ENCODE results near the gene ISCA1.

Gene ISCA1

DNA sequence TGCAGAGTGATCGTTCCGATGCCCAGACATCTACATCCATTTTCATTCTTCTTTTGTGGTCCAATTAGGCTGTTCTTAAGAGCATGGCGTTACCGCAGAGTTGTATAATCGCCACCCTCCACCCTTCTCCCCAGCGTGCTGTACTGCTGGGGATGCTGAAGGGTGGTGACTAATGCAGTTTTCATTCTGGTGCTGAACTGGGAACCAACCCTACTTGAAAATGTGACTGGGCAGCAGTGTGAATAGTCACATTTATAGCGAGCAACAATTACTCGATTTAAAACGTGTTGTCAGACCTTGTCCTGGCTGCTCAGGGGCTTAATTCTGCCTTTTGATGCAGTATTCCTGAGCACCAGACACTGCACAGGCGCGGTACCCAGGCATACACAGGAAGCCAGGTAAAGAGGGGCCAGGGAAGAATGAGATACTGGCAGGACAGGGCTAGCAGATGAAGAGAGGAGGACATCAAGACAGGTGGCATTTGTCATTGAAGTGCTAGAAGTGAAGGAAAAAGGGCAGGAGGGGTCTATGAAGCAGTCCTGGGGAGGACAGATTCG, 719 bp upstream of the ISCA1 start:
- no peak for DNase-seq

- no peak for DNase-seq
Measured at GRCh38 chr9:86281593-86282076, 703 bp downstream of the ISCA1 start.

GRCh38 chr9:86280580-86280979, 1.8 kb downstream of the ISCA1 start:
- no peak for DNase-seq

DNA sequence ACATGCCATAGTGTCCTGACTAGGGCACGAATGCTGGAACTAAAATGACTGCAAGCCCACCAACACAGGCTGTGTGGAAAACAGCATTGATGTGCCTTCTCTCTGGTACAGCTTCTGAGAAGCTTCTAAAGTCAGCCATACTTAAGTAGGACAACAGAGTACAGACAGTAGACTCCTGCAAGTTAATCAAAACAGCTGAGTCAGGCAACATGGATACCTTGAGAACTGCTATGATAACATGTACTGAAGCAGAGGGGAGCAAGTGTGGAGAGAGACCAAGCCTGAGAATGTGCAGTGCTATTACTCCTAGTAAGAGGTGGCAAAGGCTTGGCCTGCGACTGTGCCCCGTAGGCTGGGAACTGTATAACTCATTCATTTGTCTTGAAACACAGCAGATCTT, 2.5 kb downstream of the ISCA1 start:
- no peak for DNase-seq

- no peak for DNase-seq
Measured at GRCh38 chr9:86277072-86277471, 5.3 kb downstream of the ISCA1 start.

- no peak for DNase-seq
Measured at GRCh38 chr9:86275962-86276361, 6.4 kb downstream of the ISCA1 start.

DNA sequence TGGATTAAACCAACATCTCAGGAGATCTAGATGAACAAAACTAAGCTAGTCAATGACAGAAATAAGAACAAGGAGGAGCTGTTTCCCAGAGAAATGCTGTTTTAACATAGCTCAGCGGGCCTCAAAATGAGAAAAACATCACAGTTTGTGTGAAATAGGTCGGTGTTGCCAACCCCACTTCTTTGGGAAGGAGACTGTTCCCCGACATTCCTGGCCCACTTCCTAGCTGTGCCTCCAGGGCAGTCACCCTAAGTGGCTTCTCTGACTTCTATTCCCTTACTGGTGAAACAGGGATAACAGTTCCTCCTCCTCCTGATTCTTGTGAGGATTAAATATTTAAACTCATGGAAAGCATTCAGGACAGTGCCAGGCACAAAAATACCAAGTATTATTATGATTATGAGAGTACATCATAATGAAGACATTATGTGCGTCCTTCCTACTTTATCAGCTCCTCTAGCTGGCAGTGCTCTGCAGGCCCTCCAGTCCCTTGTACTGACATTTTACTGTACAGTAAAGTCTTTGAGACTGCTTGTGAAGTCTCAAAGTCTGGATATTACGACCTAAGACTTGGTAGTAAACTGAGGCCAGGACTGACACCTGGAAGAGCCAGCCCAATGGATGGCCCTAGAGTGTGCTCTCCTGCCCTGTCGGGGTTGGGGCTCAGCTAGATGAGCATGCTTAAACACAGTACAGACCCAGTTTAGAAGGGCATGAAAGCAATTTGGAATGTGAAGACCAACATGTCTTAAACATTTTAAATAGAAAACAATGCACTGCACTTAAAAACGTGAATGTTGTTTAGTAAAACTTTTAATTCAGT, 7.3 kb downstream of the ISCA1 start:
- DNase-seq: no peak

GRCh38 chr9:86272221-86272620, 10.1 kb downstream of the ISCA1 start:
- DNase-seq: no peak

DNA sequence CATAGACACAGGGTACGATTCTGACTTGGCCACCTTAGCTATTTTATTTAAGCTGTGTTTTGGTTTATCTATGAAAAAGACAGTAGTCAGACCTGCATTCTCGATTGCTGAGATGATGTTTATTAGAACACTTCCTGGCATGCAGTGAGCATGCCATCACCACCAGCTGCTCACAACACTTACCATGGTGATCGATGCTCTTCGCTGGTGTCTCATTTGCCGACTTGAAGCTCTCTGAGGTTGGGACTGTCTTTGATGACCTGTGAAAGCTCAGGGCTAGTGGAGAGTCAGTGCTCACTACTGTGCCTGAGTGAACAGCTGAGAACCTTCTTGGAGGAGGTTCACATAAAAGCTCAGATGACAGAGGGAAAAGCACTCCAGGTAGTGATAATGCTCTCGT, 18.5 kb downstream of the ISCA1 start:
- no peak for DNase-seq

GRCh38 chr9:86262492-86262891, 19.8 kb downstream of the ISCA1 start:
- DNase-seq: no peak

- no peak for DNase-seq
Measured at GRCh38 chr9:86259557-86259956, 22.8 kb downstream of the ISCA1 start, which contains the start of gene C9orf153. TSS of gene C9orf153 (minus strand) at chr9:86259657. CDS start at chr9:86229603, 30,054 bp downstream.

DNA sequence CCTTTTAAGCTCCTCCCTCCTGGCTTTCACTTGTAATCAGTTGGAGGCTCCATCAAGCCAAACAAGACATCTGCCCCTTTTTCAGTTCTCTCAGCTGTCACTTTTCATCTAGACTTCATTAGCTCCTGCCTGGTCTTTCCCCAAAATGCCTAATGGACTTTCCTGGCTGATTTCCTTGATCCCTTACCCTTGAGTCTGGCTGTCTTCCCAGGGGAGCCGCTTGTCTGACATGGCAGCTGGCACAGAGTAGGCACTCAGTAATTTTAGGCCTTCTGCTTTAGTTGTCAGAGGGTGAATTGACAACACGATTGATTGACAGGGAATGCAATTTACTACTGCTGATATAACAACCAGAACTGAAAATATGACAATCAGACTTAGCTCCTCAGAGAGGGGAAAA, 24.9 kb downstream of the ISCA1 start:
- peak; percentile 60 for DNase-seq

DNA sequence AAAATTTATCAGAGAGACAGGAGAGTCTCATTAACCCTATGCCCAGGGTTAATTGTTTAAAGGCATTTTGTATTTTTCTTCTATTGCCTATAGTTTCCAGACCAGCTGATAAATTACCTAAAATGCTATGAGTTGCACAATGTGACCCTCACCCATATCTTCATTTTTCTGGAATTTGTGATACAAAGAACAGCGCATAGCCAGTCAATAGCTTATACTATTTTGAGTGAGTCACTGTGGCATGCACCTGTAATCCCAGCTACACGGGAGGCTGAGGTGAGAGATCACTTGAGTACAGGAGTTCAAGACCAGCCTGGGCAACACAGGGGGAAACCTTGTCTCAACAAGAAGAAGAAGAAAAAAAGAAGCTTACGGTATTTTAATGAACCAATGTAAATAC, 25.7 kb downstream of the ISCA1 start:
- DNase-seq: no peak

GRCh38 chr9:86253577-86253976, 28.8 kb downstream of the ISCA1 start:
- no peak for DNase-seq

DNA sequence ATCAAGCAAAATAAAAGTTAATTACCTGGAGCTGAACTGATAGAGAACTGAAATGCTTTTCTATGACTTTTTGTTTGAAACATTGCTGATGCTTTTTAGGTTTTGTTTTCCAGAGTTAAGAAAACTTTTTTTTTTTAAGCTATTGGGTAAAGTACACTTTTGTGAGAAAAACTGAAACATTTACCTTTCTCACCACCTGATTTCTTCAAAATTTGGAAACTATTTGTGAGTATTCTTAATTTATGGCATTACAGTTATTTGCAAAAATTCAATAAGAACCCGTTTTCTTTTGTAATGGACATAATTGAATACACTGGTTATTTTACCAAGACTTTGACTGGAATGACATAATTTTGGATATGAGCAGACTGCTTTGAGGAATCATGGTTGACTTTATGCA, 29.5 kb downstream of the ISCA1 start:
- no peak for DNase-seq

- no peak for DNase-seq
Measured at GRCh38 chr9:86250123-86250522, 32.2 kb downstream of the ISCA1 start.

DNA sequence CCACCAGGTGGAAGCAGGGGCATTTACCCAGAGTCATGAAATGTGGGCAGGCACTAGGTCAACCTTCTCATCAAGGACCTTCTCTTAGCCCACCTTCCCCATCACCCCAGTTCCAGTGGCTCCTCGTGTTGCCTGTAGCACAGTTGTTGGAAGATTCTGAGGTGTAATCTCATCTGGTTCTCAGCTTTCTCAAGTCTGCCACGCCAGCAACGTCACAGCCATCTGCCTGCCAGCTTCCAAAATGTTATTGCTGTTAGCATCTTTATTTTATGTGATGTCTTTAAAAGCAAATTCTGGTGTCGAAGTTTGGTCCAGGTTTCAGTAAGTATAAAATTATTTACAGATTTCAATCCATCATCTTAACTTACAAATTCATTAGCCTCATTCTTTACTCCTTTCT, 33.6 kb downstream of the ISCA1 start:
- no peak for DNase-seq

- peak; percentile 4 for DNase-seq
Measured at GRCh38 chr9:86246752-86247161, 35.6 kb downstream of the ISCA1 start.

DNA sequence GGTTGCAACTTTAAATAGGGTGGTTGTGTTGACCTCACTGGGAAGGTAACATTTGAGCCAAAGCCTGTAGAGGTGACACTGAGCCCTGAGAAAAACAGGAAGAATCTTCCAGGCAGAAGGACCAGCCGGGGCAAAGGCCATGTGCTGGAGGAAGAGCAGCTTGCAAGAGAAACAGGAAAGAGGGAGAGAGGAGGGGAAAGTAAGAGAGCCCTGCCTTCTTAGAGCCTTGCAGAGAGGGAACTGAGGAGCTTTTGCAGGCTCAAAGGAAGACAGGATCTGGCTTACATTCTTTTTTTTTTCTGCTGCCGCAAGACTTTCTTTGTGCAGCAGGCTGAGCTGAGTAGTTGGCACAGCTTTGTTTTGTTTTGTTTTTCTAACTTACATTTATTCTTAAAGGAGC, 40.3 kb downstream of the ISCA1 start:
- DNase-seq: no peak

DNA sequence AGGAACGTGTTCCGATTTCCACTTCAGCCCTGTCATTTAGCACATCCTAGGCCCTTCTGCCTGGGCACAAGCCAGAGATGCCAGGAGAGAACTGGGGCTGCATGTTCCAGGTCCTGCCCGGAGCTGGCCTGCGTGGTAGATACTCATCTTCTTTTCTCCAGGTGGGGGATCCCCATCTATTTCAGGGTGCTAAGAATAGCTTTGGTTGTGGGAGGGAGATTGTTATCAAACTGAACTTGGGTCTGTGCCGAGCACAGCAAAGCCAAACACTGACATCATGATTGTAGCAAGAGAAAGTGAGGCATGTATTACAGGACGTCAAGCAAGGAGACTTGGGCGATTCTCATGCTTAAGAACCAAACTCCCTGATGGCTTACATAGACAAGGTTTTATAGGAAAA, 41.1 kb downstream of the ISCA1 start:
- DNase-seq: no peak

DNA sequence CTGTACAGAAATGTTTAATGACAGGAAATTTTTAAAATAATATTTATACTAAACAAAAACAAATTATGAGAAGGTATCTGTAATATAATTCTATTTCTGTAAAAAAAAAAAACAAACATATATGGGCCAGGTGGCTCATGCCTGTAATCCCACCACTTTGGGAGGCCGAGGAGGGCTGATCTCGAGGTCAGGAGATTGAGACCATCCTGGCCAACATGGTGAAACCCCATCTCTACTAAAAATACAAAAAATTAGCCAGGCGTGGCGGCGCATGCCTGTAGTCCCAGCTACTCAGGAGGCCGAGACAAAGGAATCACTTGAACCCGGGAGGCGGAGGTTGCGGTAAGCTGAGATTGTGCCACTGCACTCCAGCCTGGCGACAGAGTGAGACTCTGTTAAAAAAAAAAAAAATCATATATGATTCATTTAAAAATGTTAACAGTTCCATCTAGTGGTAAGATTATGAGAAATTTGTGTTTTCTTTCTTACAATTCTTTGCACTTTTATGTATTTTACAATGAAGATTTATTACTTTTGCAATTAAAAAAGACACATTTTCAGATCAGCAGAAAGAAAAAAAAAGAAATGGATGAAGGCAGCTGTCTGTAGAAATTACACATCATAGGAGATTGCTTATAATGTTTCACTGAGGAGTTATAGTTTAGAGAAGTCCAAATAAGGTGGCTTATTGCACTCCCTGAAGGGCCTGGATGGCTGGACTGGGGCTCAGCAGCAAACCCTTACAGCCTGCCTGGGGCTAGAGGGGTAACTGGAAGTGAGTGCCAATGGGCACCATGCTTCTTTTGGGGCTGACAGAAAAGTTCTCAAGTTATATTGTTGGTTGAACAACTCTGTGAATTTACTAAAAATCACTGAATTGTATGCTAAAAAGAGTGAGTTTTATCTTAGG, 43.2 kb downstream of the ISCA1 start:
- peak; percentile 9 for DNase-seq

DNA sequence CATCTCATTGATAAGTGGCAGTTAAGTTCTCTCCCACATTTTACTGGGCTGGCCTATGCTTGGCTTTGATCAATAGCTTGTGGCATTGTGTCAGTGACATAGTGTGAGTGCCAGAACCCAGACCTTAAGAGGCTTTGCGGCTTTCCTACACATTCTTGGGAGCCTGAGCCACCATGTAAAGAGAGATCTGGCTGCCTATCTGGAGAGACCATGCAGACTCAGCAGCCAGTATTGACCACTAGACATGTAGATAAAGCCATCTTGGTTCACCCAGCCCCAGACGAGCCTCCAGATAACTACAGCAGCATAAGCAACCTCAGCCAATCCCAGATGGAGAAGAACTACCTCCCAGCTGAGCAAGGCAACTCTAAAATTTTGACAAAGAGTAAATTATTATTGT, 51.5 kb downstream of the ISCA1 start:
- no peak for DNase-seq

GRCh38 chr9:86222667-86223066, 59.7 kb downstream of the ISCA1 start:
- DNase-seq: no peak

GRCh38 chr9:86219606-86220005, 62.7 kb downstream of the ISCA1 start:
- no peak for DNase-seq
